Amygdala (tissue), 56 donors: Measurements from ENCODE around the gene FAM193B.

Experiments used
- DNase-seq, 56 donors: peaks; one replicate each; lab custom pipeline; 2025; lab: John Stamatoyannopoulos, UW

Gene FAM193B

DNA sequence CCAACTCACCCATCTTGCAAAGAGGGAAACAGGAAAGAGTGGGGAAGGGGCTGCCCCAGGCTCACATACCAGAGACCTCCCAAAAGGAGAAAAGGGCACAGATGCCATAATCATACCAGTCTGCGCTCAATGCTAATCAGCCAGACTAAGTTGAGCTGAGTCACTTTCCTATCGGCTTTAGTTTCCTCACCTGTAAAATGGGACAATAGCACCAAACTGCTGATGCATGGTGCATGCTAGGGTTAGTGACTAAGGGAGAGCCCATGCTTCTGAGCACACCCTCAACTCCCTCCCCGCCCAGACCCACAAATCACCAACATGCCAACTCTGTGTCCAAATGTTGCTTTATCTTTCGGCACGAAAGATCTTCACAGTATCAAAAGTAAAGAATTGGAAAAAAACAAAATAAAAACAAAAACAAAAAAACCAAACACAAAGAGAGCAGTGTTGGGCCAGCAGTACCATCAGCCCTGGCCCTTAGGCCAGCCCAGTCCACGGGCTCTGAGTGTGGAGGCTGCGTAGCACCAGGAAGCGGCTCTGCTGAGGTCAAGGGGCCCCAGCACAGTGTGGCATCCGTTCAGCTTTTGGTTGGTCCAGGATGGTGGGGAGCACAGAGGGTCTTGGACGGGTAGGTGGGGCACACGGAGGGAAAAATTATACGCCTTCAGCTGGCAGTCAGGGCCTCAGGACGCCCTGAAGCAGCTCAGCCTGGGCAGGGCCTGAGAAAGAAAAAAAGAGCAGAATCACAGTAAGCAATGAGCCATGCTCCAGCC is 34.7 kb downstream of the FAM193B start:
- DNase-seq, result no peak

DNA sequence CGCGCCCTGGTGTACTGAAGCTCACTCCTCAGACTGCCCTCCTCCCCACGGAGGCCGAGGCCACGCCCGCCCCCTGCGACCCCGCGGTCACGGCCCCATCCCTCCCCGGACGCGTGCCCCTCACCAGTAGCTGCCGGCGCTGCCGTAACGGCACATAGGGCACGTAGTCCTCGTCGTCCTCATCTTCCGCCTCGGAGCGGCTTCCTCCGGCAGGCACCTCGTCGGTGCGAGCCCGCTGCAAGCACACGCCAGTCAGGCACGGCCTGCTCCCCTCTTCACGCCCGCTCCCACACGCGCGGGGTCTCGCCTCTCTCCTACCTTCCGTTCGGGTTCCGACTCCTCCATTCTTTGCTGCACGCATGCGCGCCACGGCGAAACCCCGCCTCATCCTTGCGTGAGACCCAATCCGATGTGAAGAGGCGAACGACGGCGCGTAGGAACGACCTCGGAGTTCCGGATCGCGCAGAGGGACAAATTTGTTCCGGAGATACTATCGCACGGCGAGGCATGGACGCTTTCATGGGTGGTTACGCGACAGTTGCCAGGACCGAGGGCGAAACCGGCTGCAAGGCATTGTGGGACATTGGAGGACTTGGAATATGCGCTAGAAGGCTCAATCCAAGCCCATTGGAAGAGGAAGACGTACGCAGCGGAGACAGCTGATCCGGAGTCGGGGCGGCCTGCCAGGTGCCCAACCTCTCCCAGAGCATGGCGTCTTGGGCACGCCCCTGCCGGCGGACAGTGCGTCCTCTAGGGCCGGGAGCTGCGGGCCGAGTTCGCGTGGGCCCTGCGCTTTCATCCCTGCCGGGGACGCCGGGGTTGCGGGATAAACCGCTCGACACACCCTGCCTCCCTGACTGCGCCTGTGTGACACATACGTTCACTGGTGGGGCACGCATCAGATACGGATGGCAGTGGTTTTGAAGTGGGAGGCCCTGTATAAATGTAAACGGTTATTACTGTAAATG is 37.5 kb downstream of the FAM193B start, which contains the start of gene DDX41:
Gene DDX41 (minus strand): TSS at position 361 of the 968 bp plus-strand sequence. CDS start 16 bp downstream, at position 345.
- DNase-seq, result peak; percentile 89 to 99 (median 96)

DNA sequence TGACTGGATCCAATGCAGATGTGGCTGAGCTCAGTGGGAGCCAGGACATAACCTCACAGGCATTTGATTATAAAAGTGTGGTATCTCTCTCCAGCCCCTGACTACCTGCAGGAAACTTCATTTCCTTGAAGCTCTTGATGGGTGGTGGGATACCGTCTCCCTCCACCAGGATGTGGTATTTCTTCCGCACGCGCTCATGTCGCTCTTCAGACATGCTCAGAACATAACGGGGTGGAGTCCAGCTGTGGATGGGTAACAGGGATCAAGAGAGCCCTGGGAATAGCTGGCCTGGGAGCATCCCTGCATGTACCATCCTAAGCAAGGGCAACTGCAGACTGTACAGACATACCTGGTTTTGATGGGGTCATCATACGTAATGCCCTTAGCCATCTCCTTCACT is 38.8 kb downstream of the FAM193B start:
- DNase-seq, result no peak

DNA sequence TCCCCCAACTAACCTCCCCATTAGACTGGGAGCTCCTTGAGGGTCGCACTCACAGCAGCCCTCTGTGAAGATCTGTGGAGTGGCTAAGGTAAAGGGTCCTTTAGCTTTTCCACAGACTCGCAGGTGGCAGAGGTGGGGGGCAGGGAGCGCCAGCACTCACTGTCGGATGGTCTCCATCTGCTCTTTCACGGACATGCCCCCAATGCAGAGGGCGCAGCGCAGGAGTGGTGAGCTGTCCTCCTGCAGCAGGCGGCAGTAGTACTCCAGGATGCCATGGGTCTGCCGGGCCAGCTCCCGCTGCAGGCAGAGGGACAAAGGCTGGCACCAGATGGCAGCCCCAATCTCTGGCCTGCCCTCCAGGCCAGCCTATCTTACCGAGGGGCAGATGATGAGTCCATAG is 39.8 kb downstream of the FAM193B start:
- no peak for DNase-seq

DNA sequence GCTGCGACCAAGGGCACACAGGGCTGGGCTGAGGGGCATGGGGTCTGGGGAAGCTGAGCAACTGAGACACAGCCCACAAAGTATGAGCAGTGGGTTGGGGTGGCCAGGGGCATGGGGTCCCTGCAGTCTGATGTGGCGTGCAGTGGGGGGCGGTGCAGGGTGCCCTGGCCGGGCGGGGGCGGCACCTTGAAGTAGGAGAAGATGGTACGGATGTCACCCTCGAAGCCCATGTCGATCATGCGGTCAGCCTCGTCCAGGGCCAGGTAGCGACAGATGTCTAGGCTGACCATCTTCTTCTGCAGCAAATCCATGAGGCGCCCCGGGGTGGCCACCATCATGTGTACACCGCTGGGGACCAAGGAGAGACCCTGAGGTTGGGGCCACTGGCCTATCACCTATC is 40.9 kb downstream of the FAM193B start:
- DNase-seq, result no peak

DNA sequence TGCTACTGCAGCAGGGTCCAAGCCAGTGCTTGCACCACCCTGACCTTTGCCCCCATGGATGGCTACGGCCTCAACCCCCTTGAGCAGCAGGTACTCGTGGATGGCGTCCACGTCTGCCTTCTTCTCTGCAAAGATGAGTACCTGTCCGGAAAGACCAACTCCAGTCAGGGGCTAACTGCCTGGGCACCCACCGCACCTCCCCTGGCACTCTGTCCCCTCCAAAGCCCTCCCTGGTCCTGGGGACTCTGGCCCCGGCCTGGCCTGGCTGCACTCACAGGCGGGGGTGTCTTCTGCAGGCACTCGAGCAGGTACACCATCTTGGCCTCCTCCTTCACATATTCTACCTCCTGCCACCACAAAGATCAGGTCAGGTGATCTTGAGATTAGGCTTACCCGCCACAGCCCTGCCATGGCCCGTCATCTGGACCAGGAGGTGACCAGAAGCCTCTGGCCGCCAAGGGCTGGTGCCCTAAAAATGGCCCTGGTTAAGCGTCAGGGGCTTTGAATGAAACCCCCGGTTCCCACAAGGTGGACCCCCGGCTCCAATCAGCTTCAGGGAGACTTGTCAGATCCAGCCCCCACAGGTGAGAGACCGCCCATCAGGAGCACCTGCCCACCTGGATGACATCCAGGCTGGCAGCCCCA is 41.5 kb downstream of the FAM193B start:
- no peak for DNase-seq

DNA sequence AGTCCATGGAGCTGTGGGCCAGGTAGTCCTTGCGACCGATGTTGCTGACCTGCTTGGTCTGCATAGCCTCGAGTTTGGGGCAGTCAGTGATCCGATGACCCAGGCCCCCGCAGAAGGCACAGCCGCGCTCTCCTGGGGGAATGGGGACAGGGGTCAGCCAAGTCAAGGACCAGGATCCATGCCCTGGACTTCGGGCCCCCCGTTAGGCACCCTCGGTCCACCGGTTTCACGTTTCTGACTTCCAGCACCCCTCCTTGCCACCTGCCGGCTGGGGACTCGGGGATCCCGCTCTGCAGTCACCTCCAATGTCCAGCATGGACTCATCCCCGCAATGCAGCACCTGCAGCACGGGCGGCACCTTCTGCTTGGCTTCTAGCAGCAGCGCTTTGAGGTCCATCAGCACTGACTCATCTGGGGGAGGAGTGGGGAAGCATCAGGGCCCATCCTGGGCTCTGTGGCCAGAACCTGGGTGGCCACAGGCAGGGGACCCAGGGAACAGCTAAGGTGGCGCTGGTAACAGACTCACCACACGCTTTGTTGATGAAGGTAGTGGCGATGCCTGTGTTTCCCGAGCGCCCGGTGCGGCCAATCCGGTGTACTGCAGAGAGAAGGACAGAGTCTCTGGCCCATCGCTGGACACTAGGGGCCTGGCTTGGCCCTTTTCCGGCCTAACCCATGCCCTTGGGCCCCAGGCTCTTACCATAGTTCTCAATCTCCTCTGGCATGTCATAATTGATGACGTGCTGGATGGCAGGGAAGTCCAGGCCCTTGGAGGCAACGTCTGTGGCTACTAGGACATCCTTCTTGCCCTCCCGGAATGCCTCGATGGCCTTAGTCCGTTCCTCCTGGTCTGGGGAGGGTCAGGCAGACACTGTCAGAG is 42.3 kb downstream of the FAM193B start:
- no peak for DNase-seq

DNA sequence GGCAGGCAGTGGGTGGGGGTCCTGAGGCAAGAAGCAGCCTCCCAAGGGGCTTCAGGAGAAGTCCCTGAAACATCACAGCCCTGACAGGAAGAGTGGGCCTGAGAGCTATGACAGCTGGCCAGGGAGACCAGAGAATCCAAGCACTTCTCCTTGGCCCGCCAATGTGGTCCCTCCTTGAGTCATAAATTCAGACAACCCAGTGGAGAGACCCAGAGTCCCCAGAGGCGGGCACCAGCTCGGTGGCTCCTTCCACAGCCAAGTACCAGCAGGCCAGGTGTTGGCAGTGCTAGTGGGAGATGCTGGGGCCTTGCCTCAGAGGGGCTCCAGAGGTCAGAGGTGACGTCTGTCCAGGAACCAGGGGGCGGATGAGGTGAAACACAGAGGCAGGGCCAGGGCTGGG is 43.2 kb downstream of the FAM193B start:
- no peak for DNase-seq

DNA sequence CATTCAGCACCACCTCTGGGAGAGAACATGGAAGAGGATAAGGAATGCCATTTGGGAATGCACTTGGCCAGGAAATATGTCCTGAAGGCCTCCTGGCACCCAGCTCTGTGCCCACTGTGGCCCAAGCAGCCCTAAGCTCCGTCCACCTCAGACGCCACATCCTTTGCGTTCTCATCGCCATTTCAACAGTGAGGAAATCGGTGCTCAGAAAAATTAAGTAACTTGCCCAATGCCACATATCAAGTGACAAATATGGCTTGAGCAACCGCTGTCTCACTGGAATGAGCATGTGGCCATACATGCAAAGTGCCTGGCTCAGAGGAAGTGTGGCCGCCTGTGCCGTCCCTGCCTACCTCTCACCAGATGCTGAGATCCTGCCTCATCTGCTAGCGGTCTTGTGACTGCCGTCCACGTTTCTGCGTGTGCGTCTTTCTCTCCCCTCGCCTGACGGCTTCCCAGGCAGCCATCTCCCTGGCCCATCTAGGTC is 43.8 kb downstream of the FAM193B start:
- no peak for DNase-seq

DNA sequence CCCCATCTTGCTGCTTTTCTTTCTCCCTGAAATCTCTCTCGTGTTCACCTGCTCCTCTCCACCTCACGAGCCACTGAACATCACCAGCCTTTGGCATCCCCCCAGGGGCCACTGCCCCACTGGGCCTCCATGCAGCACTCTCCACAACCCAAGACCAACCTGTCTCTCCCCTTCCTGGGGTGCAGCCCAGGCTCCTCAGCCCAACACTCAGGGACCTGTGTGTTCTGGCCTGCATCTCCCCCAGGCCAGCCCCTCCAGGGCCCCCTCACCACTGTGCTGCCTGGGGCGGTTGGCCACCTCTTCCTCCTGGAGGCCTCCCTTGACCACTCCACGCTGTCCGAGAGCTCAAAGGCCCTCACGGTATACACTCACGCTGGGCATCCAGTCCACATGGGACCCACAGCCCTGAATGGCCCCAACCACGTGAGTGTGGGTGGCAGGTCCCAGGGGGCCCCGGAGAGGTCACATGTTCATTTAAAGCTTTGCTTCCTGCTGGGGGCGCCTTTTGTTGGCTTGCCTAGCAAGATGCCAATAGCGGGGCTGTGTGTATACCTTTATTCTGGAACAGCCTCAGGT is 44.3 kb downstream of the FAM193B start:
- DNase-seq, result no peak

DNA sequence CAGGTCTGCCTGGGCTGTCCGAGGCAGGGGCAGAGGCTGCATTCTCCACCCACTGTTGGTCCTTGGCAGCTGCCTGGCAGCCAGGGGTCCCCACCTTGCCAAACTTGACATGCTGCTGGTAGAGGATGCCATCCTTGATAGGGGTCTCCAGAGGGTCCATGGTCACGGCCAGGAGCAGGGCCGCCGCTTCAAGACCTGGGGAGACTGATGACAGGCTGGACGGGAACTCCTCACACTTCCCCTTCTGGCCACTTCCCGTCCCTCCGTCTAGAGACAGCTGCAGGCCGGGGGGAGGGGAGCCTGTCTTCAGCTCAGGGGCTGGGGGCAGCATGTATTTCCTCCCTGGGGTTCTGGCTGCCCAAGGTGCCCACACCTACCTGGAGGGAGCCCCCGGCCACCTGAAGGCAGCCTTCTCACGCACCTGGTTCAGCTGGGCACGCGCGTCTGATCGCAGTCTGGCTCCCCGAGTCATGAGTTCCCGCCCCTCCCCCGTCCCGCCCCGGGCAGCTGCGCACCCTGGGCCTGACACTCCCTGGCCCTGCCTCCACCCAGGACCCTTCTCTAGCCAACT is 44.9 kb downstream of the FAM193B start, which contains the start of gene DOK3:
Gene DOK3 (minus strand): TSS at position 446 of the 571 bp plus-strand sequence. CDS start 286 bp downstream, at position 160.
- peak in 2 of 56 donors; percentile 4 to 15 for DNase-seq

DNA sequence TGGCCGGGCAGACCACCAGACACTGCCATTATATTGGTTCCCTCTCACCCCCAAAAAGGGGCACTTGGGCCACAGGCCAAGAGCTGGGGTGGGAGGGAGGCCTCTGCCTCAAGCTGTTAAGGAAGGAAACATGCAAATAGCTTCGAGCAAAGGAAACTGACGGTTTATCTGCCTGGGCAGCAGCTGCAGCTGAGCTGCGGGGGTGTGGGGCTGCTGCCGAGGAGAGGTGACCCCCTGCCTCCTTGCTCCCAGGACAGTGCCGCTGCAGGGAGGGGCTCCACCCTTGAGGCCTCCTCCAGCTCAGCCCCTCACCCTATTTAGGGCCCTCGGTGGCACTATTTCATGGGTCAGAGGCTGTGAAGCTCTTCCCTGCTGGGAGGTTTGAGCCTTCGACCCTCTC is 45.5 kb downstream of the FAM193B start:
- DNase-seq, result no peak

DNA sequence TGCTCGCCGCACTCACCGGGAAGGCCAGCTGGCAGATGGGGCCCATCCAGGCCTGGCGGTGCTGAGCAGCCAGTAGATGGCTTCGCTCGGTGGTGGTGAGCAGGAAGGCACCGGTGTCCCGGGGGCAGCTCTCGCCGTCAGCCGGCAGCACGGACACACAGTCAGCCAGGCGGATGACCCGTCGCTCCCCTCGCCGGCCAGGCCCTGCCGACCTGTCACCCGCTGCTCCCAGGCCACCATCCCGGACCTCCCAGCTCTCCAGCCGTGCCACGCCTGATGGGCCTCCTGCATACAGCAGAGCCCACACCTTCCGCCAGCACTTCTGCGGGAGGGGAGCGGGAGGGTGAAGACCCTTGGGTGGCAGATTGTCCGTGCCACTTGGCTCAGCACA is 46.1 kb downstream of the FAM193B start:
- no peak for DNase-seq

DNA sequence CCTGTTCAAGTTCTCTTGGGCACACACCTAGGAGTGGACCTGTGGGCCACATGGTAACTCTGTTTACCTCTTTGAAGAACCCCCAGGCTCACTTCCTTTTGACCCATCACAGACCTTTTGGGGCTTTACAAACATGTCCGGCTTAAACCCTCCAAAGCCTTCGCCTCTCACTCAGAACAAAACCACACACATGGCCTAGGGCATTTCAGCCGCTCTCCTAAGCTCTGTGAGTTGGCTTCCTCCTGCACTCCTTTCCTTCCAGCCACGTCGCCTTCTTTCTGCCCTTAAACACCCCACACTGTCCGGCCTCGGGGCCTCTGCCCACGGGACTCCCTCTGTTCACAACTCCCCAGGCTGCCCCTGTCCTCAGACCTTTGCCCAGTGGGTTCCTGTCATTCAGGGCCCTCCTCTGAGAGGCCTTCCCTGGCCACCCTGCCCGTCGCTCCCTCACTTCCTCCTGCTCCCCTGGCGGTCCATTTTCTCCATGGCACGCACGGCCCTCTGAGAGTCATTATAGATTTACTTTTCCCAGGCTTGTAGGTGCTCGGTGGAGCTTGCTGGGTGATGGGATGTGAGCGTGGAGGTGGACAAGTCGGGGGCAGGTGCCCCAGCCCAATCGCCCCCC is 46.7 kb downstream of the FAM193B start:
- DNase-seq, result no peak

DNA sequence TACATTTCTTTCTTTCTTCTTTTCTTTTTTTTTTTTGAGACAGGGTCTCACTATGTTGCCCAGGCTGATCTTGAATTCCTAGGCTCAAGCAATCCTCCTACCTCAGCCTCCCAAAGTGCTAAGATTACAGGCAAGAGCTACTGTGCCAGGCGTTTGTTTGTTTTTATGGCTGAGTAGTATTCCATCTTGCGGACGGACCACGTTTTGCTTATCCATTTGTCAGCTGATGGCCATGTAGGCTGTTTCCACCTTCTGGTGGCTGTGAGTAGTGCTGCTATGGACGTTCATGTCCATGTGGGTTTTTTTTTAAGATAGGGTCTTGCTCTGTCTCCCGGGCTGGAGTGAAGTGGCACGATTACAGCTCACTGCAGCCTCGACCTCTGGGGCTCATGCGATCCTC is 47.2 kb downstream of the FAM193B start:
- DNase-seq, result no peak

DNA sequence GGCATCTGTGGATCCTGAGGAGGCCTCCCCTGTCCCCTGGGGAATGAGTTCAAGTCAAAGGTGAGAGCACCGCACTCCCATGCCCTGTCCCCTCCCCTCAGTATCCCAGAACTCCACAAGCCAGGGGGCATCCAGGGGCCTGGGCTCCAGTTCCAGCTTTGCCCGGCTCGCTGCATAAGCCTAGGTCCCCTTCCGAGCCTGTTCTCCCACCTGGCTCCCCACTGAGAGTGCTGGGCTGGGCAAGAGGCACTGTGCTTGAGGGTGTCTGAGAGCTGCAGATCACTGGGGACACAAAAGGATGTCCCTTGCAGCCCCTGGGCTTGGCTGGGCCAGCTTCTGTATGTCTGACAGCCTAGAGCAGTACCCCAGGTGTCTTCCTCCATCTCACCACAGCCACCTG is 49.3 kb downstream of the FAM193B start:
- no peak for DNase-seq

DNA sequence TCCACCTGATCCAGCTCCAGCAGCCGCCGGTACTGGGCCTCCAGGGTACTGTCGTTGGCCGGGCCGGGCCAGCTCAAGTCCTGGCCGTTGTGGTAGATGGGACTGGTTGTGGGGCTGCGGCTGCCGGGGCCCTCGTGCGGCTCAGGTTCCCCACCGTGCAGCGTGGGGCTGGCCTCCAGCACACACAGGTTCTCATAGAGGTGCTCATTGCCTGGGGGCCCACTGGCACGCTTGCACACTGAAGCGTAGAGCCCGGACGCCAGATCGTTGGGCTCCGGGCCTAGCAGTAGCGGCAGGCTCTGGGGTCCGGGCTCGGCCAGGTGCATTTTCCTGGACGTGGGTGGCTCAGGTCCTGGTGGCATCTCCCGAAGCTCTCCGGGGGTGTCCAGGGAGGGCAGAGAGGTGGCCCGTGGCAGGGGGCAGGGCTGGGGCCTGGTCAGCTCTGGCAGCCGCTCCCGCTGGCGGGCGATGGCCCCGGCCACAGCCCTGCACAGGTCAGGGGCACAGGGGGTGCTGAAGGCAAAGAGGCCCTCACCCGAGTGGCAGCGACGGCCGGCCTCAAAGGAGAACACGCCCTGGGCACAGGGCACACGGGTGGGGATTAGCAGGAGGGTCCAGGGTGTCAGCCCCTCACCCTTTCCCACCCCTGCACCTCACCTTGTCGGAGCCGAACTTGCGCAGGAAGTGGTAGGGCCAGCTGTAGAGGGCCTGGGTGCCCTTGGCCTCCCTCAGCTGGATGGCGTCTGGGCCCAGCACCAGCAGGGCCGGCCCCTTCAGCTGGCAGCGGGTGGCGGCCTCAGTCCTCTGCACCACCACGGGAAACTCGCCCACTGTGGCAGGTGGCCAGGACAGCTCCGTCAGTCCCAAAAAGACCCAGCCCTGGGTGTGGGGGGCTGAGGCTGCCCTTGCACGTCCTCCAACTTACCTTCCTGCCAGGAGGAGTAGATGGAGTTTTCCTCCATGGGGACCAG is 50.0 kb downstream of the FAM193B start:
- no peak for DNase-seq
